ENCODE measurements around the gene ZBTB46. TPM values are rescaled to one million over a fixed set of nuclear protein-coding genes. Genes with fewer than 3 reads are reported as not detected.

Gene ZBTB46
- total RNA-seq, 2 donors from 2014 or later, result 9.3 to 9.9 TPM

DNA sequence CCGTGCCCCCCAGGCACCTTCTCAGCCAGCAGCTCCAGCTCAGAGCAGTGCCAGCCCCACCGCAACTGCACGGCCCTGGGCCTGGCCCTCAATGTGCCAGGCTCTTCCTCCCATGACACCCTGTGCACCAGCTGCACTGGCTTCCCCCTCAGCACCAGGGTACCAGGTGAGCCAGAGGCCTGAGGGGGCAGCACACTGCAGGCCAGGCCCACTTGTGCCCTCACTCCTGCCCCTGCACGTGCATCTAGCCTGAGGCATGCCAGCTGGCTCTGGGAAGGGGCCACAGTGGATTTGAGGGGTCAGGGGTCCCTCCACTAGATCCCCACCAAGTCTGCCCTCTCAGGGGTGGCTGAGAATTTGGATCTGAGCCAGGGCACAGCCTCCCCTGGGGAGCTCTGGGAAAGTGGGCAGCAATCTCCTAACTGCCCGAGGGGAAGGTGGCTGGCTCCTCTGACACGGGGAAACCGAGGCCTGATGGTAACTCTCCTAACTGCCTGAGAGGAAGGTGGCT, 133.7 kb downstream of the ZBTB46 start:
- Histone ChIP-seq H3K36me3 (peaks cover 7% of the 10 kb centered on the region), H3K27me3 (replicated peaks; ENCODE audit: insufficient read depth) (no peaks in the 10 kb centered on the region), H3K4me3 (peak overlapping the region; percentile 51), H3K27ac (no peak overlapping the region), H3K9me3 (no peaks in the 10 kb centered on the region), H3K4me1 (ENCODE audit: control insufficient read depth in 1 of 2, low read depth in 2 of 2) (peaks cover 25 to 46% of the 10 kb centered on the region in 2 donors)
- ATAC-seq (ENCODE audit: insufficient number of reproducible peaks, low FRiP score, low read depth), result no peak
- TF ChIP-seq CTCF (IDR thresholded peaks at IDR 0.05), result no peak
- DNase-seq (ENCODE audit: low spot score), result no peak

GRCh38 chr20:63696628-63697356, 134.3 kb downstream of the ZBTB46 start, which contains the start of gene TNFRSF6B:
Gene TNFRSF6B (plus strand): TSS chr20:63696652. CDS start chr20:63696768, 116 bp downstream.
- H3K4me1 ChIP-seq (ENCODE audit: control insufficient read depth in 1 of 2, low read depth in 2 of 2), result peaks cover 25 to 46% of the 10 kb centered on the region in 2 donors
- H3K4me3 ChIP-seq, result peak within 1 kb of the TSS; percentile 51
- H3K36me3 ChIP-seq, result peaks cover 7% of the 10 kb centered on the region
- ATAC-seq (ENCODE audit: insufficient number of reproducible peaks, low FRiP score, low read depth) (no peak), DNase-seq (ENCODE audit: low spot score) (no peak)
- H3K27me3 ChIP-seq (replicated peaks; ENCODE audit: insufficient read depth), result no peaks in the 10 kb centered on the region
- no peak within 1 kb of the TSS for H3K27ac ChIP-seq
- no peaks in the 10 kb centered on the region for H3K9me3 ChIP-seq
- TF ChIP-seq CTCF (IDR thresholded peaks at IDR 0.05), result no peak

DNA sequence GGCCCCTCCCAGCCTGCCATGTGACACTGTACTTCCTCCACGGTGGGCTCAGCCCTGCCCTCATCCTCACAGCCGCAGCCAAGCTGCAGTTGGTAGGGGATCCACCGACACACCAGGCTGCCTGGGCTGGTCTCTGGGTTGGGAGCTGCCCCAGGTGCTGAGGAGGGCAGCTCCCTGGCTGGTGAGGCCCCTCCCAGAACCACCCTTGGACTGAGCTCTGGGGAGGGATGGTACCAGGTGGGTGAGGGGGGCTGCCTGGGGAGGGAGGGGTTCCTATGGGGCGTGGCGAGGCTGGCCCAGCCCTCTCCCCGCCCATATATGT, 134.8 kb downstream of the ZBTB46 start:
- no peaks in the 10 kb centered on the region for H3K27me3 ChIP-seq (replicated peaks; ENCODE audit: insufficient read depth)
- no peak overlapping the region for H3K27ac ChIP-seq
- no peak for DNase-seq (ENCODE audit: low spot score)
- TF ChIP-seq CTCF (IDR thresholded peaks at IDR 0.05), result no peak
- peak overlapping the region; percentile 51 for H3K4me3 ChIP-seq
- peaks cover 7% of the 10 kb centered on the region for H3K36me3 ChIP-seq
- peaks cover 25 to 46% of the 10 kb centered on the region in 2 donors for H3K4me1 ChIP-seq (ENCODE audit: control insufficient read depth in 1 of 2, low read depth in 2 of 2)
- H3K9me3 ChIP-seq, result no peaks in the 10 kb centered on the region
- ATAC-seq (ENCODE audit: insufficient number of reproducible peaks, low FRiP score, low read depth), result no peak

GRCh38 chr20:63695424-63696305, 135.4 kb downstream of the ZBTB46 start:
- no peak for TF ChIP-seq CTCF (IDR thresholded peaks at IDR 0.05)
- Histone ChIP-seq H3K9me3 (no peaks in the 10 kb centered on the region), H3K36me3 (peaks cover 7% of the 10 kb centered on the region)

More at GRCh38 chr20:63695424-63696305, 135.4 kb downstream of the ZBTB46 start:
- Histone ChIP-seq H3K27ac (no peak overlapping the region), H3K27me3 (replicated peaks; ENCODE audit: insufficient read depth) (no peaks in the 10 kb centered on the region), H3K4me1 (ENCODE audit: control insufficient read depth in 1 of 2, low read depth in 2 of 2) (peaks cover 25 to 46% of the 10 kb centered on the region in 2 donors), H3K4me3 (no peak overlapping the region)
- DNase-seq (ENCODE audit: low spot score) (no peak), ATAC-seq (ENCODE audit: insufficient number of reproducible peaks, low FRiP score, low read depth) (no peak)
